ENCODE results near the gene NMT2. TPM values are rescaled to one million over a fixed set of nuclear protein-coding genes. Genes with fewer than 3 reads are reported as not detected.
"Not testable (repeated sequence)": the region's sequence is repeated elsewhere in the genome, so short reads cannot be mapped to it uniquely, and the experiment has no call there.

The NMT2 gene
- total and polyA plus RNA-seq, 10 of the 15 experiments (the other 5 are each of a cell fraction or from before 2014, with no cell fraction given): 4.9 to 12.0 (median 9.2) TPM

GRCh38 chr10:15208221-15208620, 39.7 kb upstream of the NMT2 start:
- Histone ChIP-seq H3K4me1 (ENCODE audit: control insufficient read depth, insufficient read depth, low read length) (peaks cover 7% of the 10 kb centered on the region), H4K20me1 (ENCODE audit: control insufficient read depth, insufficient read depth) (no peaks in the 10 kb centered on the region), H3K9me3 (replicated peaks; ENCODE audit: control insufficient read depth, insufficient read depth, low read length) (no peaks in the 10 kb centered on the region), H3K27ac (ENCODE audit: control insufficient read depth, insufficient read depth) (no peak overlapping the region), H3K79me2 (ENCODE audit: control insufficient read depth, insufficient read depth, low read length) (no peaks in the 10 kb centered on the region), H3K36me3 (ENCODE audit: control insufficient read depth in 2 of 2, insufficient read depth in 2 of 2, low read length in 1 of 2) (no peaks in the 10 kb centered on the region), H3K27me3 (replicated peaks in 1 of 2; ENCODE audit: control insufficient read depth in 2 of 2, insufficient read depth in 2 of 2, low read length in 1 of 2) (no peaks in the 10 kb centered on the region), H2AFZ (ENCODE audit: control insufficient read depth, low read depth, low read length) (no peak overlapping the region), H3K4me2 (ENCODE audit: control insufficient read depth, insufficient read depth) (peak overlapping the region; percentile 44), H3K4me3 (no peak overlapping the region), H3K9ac (ENCODE audit: control insufficient read depth, insufficient read depth, low read length) (no peak overlapping the region)
- RAD21 ChIA-PET (ENCODE audit: unreplicated experiment): interaction anchor here (1.2 kb wide), 1 partner anchor 40 kb away, joined by 3 read pairs; the partner anchor contains the start of gene NMT2
- no peak for TF ChIP-seq ZNF24 (IDR thresholded peaks at IDR 0.05)
- TF ChIP-seq TARDBP (IDR thresholded peaks at IDR 0.05; ENCODE audit: borderline replicate concordance): no peak
- TF ChIP-seq ZNF622 (IDR thresholded peaks at IDR 0.05): no peak
- no peak for FAIRE-seq
- 75% methylated on average over 2 of the region's 2 CpGs for WGBS (ENCODE audit: insufficient coverage, insufficient replicate concordance, low lambda C conversion rate, missing lambda C conversion rate)
- SMC1A ChIA-PET (ENCODE audit: uncharacterized antibody, unreplicated experiment): no interaction called here
- POLR2A ChIA-PET: no interaction called here
- in situ Hi-C loops (cut with MboI) (no loop called here), intact Hi-C loops (cut with micrococcal nuclease; ENCODE audit: unreplicated experiment) (no loop called here)
- CTCF ChIA-PET: no interaction called here
- no peak for ATAC-seq
- DNase-seq (ENCODE audit: low read depth, low spot score): no peak
- no TSS peak for BruUV-seq (replicated peaks)

- SMC1A ChIA-PET (ENCODE audit: uncharacterized antibody, unreplicated experiment); DNase-seq (ENCODE audit: low read depth, low spot score); H3K9me3 ChIP-seq (replicated peaks; ENCODE audit: control insufficient read depth, insufficient read depth, low read length); H4K20me1 ChIP-seq (ENCODE audit: control insufficient read depth, insufficient read depth); H3K4me1 ChIP-seq (ENCODE audit: control insufficient read depth, insufficient read depth, low read length); H3K27me3 ChIP-seq (replicated peaks in 1 of 2; ENCODE audit: control insufficient read depth in 2 of 2, insufficient read depth in 2 of 2, low read length in 1 of 2); intact Hi-C loops (cut with micrococcal nuclease; ENCODE audit: unreplicated experiment); H3K79me2 ChIP-seq (ENCODE audit: control insufficient read depth, insufficient read depth, low read length); BruUV-seq (replicated peaks); H3K36me3 ChIP-seq (ENCODE audit: control insufficient read depth in 2 of 2, insufficient read depth in 2 of 2, low read length in 1 of 2); H3K9ac ChIP-seq (ENCODE audit: control insufficient read depth, insufficient read depth, low read length); H3K4me3 ChIP-seq; ATAC-seq; H2AFZ ChIP-seq (ENCODE audit: control insufficient read depth, low read depth, low read length); H3K27ac ChIP-seq (ENCODE audit: control insufficient read depth, insufficient read depth); FAIRE-seq; RAD21 ChIA-PET (ENCODE audit: unreplicated experiment); CTCF ChIA-PET; in situ Hi-C loops (cut with MboI); H3K4me2 ChIP-seq (ENCODE audit: control insufficient read depth, insufficient read depth); POLR2A ChIA-PET: not testable (repeated sequence)
- WGBS (ENCODE audit: insufficient coverage, insufficient replicate concordance, low lambda C conversion rate, missing lambda C conversion rate): 93% methylated on average over 4 of the region's 4 CpGs
These were observed 38.9 kb upstream of the NMT2 start for GRCh38 chr10:15207410-15207809.

Data from GM12878 (cell line).